Measurements from ENCODE around the gene NXN. TPM values are rescaled to one million over a fixed set of nuclear protein-coding genes. Genes with fewer than 3 reads are reported as not detected.

The NXN gene
- total RNA-seq, 5 donors from 2014 or later (not counting 1 experiment from before 2014, with no cell fraction given) = 0.56 to 1.3 (median 0.96) TPM

DNA sequence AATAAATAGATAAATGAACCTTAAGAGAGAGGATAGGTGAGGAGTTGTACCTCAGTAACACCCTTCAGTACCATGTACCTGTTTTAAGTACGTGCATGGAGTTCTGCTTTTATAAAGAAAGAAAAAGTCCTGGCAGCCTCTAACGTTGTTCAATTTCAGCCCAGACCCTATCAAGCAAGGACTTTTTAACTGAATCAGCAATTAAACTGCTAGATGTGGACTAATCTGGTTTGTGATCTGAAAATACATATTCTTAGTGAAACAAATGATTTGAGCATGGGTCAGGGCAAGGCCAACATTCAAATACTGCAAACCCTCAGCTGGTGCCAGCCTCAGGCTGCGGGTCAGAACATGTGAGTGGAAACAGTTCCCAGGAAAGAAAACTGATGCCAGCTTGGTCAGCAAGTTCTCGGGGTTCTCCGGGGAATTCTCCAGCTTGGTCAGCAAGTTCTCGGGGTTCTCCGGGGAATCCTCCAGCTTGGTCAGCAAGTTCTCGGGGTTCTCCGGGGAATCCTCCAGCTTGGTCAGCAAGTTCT is 112.9 kb downstream of the NXN start:
- no peak overlapping the region for H3K27ac ChIP-seq (ENCODE audit: low read length)
- no peak overlapping the region for H3K4me3 ChIP-seq (ENCODE audit: control insufficient read depth in 1 of 2, extremely low read depth in 1 of 2, low read length in 1 of 2)
- DNase-seq = no peak
- CTCF ChIA-PET = interaction anchor here in 1 of 2 donors (0.7 kb wide), 1 partner anchor 171 kb away, joined by 4 read pairs; no protein-coding TSS in a partner anchor
- no peaks in the 10 kb centered on the region for H3K4me1 ChIP-seq (ENCODE audit: control insufficient read depth in 1 of 2, extremely low read depth in 1 of 2, insufficient read depth in 2 of 2, low read length in 2 of 2)
- Mint-ChIP-seq H3K27ac (no peak overlapping the region), H3K4me3 (no peak overlapping the region), H3K36me3 (no peaks in the 10 kb centered on the region), H3K4me1 (peaks cover 0 to under 1% (median 0%) of the 10 kb centered on the region in 3 donors), H3K27me3 (peaks cover 21 to 50% of the 10 kb centered on the region in 2 donors), H3K9me3 (no peaks in the 10 kb centered on the region)
- POLR2A ChIA-PET = no interaction called here
- H3K9me3 ChIP-seq = no peaks in the 10 kb centered on the region
- H3K27me3 ChIP-seq (replicated peaks in 1 of 2; ENCODE audit: control insufficient read depth in 2 of 2, extremely low read depth in 1 of 2, insufficient read depth in 2 of 2, low read length in 1 of 2) = peaks cover 0 to 42% of the 10 kb centered on the region in 2 experiments
- no CpG with 5 or more reads among the region's 9 CpGs for WGBS (ENCODE audit: insufficient coverage)
- ATAC-seq (replicated peaks in 1 of 4) = no peak
- no peaks in the 10 kb centered on the region for H3K36me3 ChIP-seq (ENCODE audit: control insufficient read depth in 2 of 2, extremely low read depth in 1 of 2, insufficient read depth in 1 of 2, low read length in 1 of 2)

DNA sequence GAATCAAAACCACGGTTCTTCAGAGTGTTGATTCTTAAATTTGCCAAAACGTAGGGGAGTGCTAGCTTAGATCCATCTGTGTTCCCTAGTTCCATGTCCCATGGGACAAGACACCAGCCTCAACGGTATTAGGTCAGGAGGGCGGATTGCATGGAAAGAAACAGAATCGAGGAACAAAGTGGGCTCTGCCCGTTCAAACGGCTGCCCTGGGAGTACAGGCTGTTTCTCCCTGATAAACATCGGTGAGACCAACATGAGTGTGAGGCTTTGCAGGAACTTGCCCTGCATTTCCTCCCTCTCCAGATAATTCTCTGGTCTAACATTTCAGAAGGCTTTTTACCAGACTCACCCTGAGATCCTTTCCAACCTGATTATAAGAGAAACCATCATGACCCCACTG is 115.3 kb downstream of the NXN start:
- H3K36me3 Mint-ChIP-seq = no peaks in the 10 kb centered on the region
- H3K4me3 ChIP-seq (ENCODE audit: control insufficient read depth in 1 of 2, extremely low read depth in 1 of 2, low read length in 1 of 2) = no peak overlapping the region
- no peaks in the 10 kb centered on the region for H3K4me1 ChIP-seq (ENCODE audit: control insufficient read depth in 1 of 2, extremely low read depth in 1 of 2, insufficient read depth in 2 of 2, low read length in 2 of 2)
- WGBS (ENCODE audit: insufficient coverage) = 6% methylated on average over 5 of the region's 8 CpGs
- no peaks in the 10 kb centered on the region for H3K9me3 ChIP-seq
- peak overlapping the region in 1 of 3 donors; percentile 59 for H3K4me3 Mint-ChIP-seq
- H3K27me3 Mint-ChIP-seq = peaks cover 21 to 48% of the 10 kb centered on the region in 2 donors
- POLR2A ChIA-PET = no interaction called here
- H3K27me3 ChIP-seq (replicated peaks in 1 of 2; ENCODE audit: control insufficient read depth in 2 of 2, extremely low read depth in 1 of 2, insufficient read depth in 2 of 2, low read length in 1 of 2) = peaks cover 0 to 33% of the 10 kb centered on the region in 2 experiments
- peak overlapping the region in 1 of 2 donors; percentile 27 for H3K27ac Mint-ChIP-seq
- no peak for DNase-seq
- H3K27ac ChIP-seq (ENCODE audit: low read length) = no peak overlapping the region
- ATAC-seq (replicated peaks in 1 of 4) = no peak
- no peaks in the 10 kb centered on the region for H3K9me3 Mint-ChIP-seq
- no peaks in the 10 kb centered on the region for H3K36me3 ChIP-seq (ENCODE audit: control insufficient read depth in 2 of 2, extremely low read depth in 1 of 2, insufficient read depth in 1 of 2, low read length in 1 of 2)
- H3K4me1 Mint-ChIP-seq = no peaks in the 10 kb centered on the region
- CTCF ChIA-PET = interaction anchor here in 1 of 2 donors (1.0 kb wide), 1 partner anchor 8 kb away, joined by 3 read pairs; no protein-coding TSS in a partner anchor

DNA sequence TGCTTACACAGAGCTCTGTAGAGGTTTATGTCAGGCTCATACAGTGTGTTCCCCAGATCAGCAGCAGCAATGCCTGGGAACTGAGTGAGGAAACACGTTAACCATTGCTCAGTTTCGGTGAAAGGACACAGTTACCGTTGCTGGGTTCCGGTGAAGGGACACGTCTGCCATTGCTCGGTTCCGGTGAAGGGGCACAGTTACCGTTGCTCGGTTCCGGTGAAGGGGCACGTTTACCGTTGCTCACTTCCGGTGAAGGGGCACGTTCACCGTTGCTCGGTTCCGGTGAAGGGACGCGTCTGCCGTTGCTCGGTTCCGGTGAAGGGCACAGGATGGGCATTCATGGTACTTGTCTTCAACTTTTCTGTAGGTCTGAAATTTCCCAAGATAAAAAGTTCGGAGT is 115.7 kb downstream of the NXN start:
- POLR2A ChIA-PET = no interaction called here
- Mint-ChIP-seq H3K9me3 (no peaks in the 10 kb centered on the region), H3K4me1 (no peaks in the 10 kb centered on the region), H3K4me3 (peak overlapping the region in 1 of 3 donors; percentile 59), H3K36me3 (no peaks in the 10 kb centered on the region), H3K27ac (peak overlapping the region in 1 of 2 donors; percentile 27), H3K27me3 (peaks cover 21 to 43% of the 10 kb centered on the region in 2 donors)
- Histone ChIP-seq H3K4me1 (ENCODE audit: control insufficient read depth in 1 of 2, extremely low read depth in 1 of 2, insufficient read depth in 2 of 2, low read length in 2 of 2) (no peaks in the 10 kb centered on the region), H3K27me3 (replicated peaks in 1 of 2; ENCODE audit: control insufficient read depth in 2 of 2, extremely low read depth in 1 of 2, insufficient read depth in 2 of 2, low read length in 1 of 2) (peaks cover 0 to 30% of the 10 kb centered on the region in 2 experiments), H3K9me3 (no peaks in the 10 kb centered on the region), H3K27ac (ENCODE audit: low read length) (no peak overlapping the region), H3K4me3 (ENCODE audit: control insufficient read depth in 1 of 2, extremely low read depth in 1 of 2, low read length in 1 of 2) (no peak overlapping the region), H3K36me3 (ENCODE audit: control insufficient read depth in 2 of 2, extremely low read depth in 1 of 2, insufficient read depth in 1 of 2, low read length in 1 of 2) (no peaks in the 10 kb centered on the region)
- CTCF ChIA-PET = interaction anchor here in 1 of 2 donors (1.0 kb wide), 1 partner anchor 9 kb away, joined by 3 read pairs; no protein-coding TSS in a partner anchor
- no peak for DNase-seq
- WGBS (ENCODE audit: insufficient coverage) = 81% methylated on average over 22 of the region's 23 CpGs
- ATAC-seq (replicated peaks in 1 of 4) = no peak

DNA sequence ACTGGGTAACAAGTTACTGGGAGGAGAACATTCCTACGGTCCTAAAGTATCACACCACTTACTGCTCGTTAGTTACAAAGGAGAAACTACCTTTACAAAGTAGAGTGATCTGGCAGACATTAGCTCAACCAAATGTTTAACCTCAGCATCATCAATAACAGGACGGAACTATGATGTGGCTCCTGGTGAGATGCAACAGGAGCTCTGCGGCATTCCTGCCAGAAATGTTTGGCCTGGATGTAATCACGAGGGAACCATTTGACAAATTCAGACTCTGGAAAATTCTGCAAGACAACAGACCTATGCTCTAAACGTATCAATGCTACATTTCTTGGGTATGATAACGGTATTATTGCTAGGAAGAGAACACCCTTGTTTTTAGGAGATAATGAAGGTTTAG is 117.0 kb downstream of the NXN start:
- Histone ChIP-seq H3K27ac (ENCODE audit: low read length) (no peak overlapping the region), H3K27me3 (replicated peaks in 1 of 2; ENCODE audit: control insufficient read depth in 2 of 2, extremely low read depth in 1 of 2, insufficient read depth in 2 of 2, low read length in 1 of 2) (peaks cover 0 to 25% of the 10 kb centered on the region in 2 experiments), H3K4me3 (ENCODE audit: control insufficient read depth in 1 of 2, extremely low read depth in 1 of 2, low read length in 1 of 2) (no peak overlapping the region), H3K4me1 (ENCODE audit: control insufficient read depth in 1 of 2, extremely low read depth in 1 of 2, insufficient read depth in 2 of 2, low read length in 2 of 2) (no peaks in the 10 kb centered on the region), H3K36me3 (ENCODE audit: control insufficient read depth in 2 of 2, extremely low read depth in 1 of 2, insufficient read depth in 1 of 2, low read length in 1 of 2) (no peaks in the 10 kb centered on the region), H3K9me3 (no peaks in the 10 kb centered on the region)
- H3K9me3 Mint-ChIP-seq = no peaks in the 10 kb centered on the region
- 83% methylated on average over 1 of the region's 7 CpGs for WGBS (ENCODE audit: insufficient coverage)
- DNase-seq (no peak), ATAC-seq (replicated peaks in 1 of 4) (no peak)
- no peak overlapping the region for H3K27ac Mint-ChIP-seq
- no peaks in the 10 kb centered on the region for H3K36me3 Mint-ChIP-seq
- no peaks in the 10 kb centered on the region for H3K4me1 Mint-ChIP-seq
- H3K4me3 Mint-ChIP-seq = no peak overlapping the region
- POLR2A ChIA-PET = no interaction called here
- H3K27me3 Mint-ChIP-seq = peaks cover 13 to 33% of the 10 kb centered on the region in 2 donors
- CTCF ChIA-PET = no interaction called here

- Mint-ChIP-seq H3K4me1 (no peaks in the 10 kb centered on the region), H3K36me3 (no peaks in the 10 kb centered on the region), H3K4me3 (no peak overlapping the region), H3K27ac (no peak overlapping the region), H3K27me3 (peaks cover 13 to 29% of the 10 kb centered on the region in 2 donors), H3K9me3 (no peaks in the 10 kb centered on the region)
- ChIA-PET CTCF (no interaction called here), POLR2A (interaction anchor here in 1 of 2 donors (0.6 kb wide), 1 partner anchor 13 kb away, joined by 3 read pairs; no protein-coding TSS in a partner anchor)
- H3K27ac ChIP-seq (ENCODE audit: low read length) = no peak overlapping the region
- H3K9me3 ChIP-seq = no peaks in the 10 kb centered on the region
- peaks cover 0 to 23% of the 10 kb centered on the region in 2 experiments for H3K27me3 ChIP-seq (replicated peaks in 1 of 2; ENCODE audit: control insufficient read depth in 2 of 2, extremely low read depth in 1 of 2, insufficient read depth in 2 of 2, low read length in 1 of 2)
- no peak for DNase-seq
- no peaks in the 10 kb centered on the region for H3K4me1 ChIP-seq (ENCODE audit: control insufficient read depth in 1 of 2, extremely low read depth in 1 of 2, insufficient read depth in 2 of 2, low read length in 2 of 2)
- no CpG with 5 or more reads among the region's 9 CpGs for WGBS (ENCODE audit: insufficient coverage)
- no peak for ATAC-seq (replicated peaks in 1 of 4)
- no peaks in the 10 kb centered on the region for H3K36me3 ChIP-seq (ENCODE audit: control insufficient read depth in 2 of 2, extremely low read depth in 1 of 2, insufficient read depth in 1 of 2, low read length in 1 of 2)
- no peak overlapping the region for H3K4me3 ChIP-seq (ENCODE audit: control insufficient read depth in 1 of 2, extremely low read depth in 1 of 2, low read length in 1 of 2)
These were observed 118.2 kb downstream of the NXN start for GRCh38 chr17:861364-861763.

DNA sequence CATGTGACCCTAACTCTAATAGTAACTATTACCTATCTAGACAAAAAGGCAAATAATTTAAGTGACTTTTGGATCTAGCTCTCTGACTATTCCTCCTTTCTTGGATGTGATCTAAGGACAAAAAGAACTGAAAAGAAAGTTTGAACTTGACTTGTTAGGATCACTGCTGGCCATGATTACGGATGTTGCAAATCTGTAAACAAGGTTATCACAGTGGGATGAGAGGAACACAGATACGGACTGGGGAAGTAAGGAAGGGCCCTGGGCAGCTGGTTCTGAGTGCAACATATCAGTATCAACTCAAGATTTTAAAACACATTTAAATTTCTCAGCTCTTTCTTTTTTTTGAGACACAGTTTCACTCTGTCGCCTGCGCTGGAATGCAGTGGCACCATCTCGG is 118.8 kb downstream of the NXN start:
- POLR2A ChIA-PET = no interaction called here
- no peaks in the 10 kb centered on the region for H3K4me1 ChIP-seq (ENCODE audit: control insufficient read depth in 1 of 2, extremely low read depth in 1 of 2, insufficient read depth in 2 of 2, low read length in 2 of 2)
- 100% methylated on average over 3 of the region's 5 CpGs for WGBS (ENCODE audit: insufficient coverage)
- ATAC-seq (replicated peaks in 1 of 4) (no peak), DNase-seq (no peak)
- CTCF ChIA-PET = no interaction called here
- Mint-ChIP-seq H3K4me3 (no peak overlapping the region), H3K27me3 (peaks cover 8 to 24% of the 10 kb centered on the region in 2 donors), H3K9me3 (no peaks in the 10 kb centered on the region), H3K36me3 (no peaks in the 10 kb centered on the region), H3K27ac (no peak overlapping the region), H3K4me1 (no peaks in the 10 kb centered on the region)
- peaks cover 0 to 22% of the 10 kb centered on the region in 2 experiments for H3K27me3 ChIP-seq (replicated peaks in 1 of 2; ENCODE audit: control insufficient read depth in 2 of 2, extremely low read depth in 1 of 2, insufficient read depth in 2 of 2, low read length in 1 of 2)
- H3K9me3 ChIP-seq = no peaks in the 10 kb centered on the region
- no peak overlapping the region for H3K4me3 ChIP-seq (ENCODE audit: control insufficient read depth in 1 of 2, extremely low read depth in 1 of 2, low read length in 1 of 2)
- no peak overlapping the region for H3K27ac ChIP-seq (ENCODE audit: low read length)
- H3K36me3 ChIP-seq (ENCODE audit: control insufficient read depth in 2 of 2, extremely low read depth in 1 of 2, insufficient read depth in 1 of 2, low read length in 1 of 2) = no peaks in the 10 kb centered on the region

Data from T-cell (primary cell).